GM04503 (cell line): ENCODE results near the gene PRR32.
"Not testable (repeated sequence)": the region's sequence is repeated elsewhere in the genome, so short reads cannot be mapped to it uniquely, and the experiment has no call there.

Source experiments
- DNase-seq: peaks from one replicate; pipeline ENCODE4 v3.0.0-alpha.2; 2012; ENCODE audit warnings: low read depth

Gene PRR32, protein sequence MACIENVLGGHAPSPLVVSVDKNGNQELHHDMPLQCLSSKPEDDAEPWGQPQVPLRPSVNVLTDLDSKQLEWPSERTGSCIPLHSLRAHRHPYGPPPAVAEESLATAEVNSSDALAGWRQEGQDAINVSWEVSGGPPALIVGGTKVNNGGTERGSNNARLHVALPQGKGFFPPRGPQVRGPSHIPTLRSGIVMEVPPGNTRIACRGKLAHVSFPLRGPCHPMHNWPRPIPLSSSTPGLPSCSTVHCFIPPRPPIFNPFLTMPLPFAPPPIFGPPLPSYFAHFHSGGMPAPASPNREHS

DNA sequence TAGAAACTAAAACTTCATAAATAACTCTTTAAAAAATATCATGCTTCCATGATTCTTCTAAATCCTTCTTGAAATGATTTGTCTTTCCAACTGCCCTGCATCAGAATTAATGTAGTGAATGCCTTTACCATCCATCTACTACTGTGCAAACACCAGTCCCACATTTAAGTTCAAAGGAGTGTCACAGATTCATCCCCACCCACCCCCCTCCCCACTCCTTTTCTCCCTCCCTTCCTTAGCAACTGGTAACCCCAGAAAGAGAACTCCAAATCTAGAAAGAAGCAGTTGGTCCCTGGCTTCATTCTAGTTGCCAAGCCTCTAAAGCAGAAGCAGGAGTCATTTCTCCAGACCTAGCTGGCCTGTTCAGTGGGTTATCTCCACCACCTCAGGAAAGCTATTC lies at the start of gene PRR32:
Gene PRR32, plus strand, starts transcription at position 301 of the 400 bp plus-strand sequence. CDS start 115 bp downstream, outside the sequence.
- DNase-seq, result no peak

DNA sequence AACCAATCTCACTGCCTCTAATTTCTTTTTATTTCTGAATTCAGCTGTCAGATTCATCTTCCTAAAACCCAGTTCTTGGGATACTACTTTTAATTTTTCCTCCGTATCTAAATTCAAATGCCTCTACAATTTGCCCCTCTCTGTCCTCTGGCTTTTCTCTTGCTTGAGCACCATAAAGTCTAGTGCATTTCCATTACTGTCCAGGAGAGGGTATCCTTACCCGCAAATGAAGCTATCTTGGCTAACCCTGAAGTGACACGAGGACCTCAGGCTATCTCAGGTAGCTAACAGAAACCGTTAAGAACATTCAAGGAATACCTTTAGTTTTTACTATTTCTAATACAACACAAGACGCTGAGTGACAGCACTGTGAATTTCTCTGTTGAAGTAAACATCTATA lies 49.4 kb upstream of the PRR32 start:
- DNase-seq, result no peak

DNA sequence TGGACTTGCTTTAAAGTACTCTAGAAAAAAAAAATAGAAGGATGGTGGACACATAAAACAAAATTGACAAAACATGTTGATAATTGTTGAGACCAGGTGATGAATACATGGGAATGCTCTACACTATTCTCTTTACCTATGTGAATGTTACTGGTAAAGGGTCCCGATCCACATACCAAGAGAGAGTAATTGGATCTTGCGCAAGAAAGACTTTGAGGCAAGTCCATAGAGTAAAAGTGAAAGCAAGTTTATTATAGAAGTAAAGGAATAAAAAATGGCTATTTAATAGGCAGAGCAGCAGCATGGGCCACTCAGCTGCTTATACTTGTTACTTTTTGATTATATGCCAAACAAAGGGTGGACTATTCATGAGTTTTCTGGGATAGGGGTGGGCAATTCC lies 34.0 kb upstream of the PRR32 start:
- DNase-seq, result no peak

DNA sequence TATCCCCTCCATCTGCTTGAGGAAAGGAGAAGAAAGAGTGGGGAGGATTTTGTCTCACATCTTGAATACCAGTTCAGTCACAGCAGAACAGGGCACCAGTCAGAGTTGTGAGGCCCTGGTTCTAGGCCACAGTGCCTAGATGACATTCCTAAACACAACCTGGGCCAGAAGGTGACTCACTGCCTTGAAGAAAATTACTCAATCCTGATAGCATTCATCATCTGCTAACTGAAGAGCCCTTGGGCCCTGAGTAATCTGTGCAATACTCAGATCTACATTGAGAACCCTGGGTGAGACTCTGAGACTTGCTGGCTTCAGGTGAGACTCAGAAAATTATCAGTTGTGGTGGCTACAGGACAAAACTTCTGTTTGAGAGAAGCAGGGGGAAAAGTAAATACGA lies 20.5 kb upstream of the PRR32 start:
- DNase-seq, result no peak

DNA sequence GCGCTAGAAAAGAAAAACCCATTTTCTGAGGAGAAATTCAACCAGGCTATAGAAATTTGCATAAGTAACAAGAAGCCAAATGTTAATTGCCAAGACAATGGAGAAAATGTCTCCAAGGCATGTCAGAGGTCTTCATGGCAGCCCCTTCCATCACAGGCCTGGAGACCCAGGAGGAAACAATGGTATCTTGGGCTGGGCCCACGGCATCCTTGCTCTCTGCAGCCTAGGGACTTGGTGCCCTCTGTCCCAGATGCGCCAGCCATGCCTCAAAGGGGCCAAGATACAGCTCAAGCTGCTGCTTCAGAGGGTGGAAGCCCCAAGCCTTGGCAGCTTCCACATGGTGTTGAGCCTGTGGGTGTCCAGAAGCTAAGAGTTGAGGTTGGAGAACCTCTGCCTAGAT lies 12.7 kb upstream of the PRR32 start:
- not testable (repeated sequence) for DNase-seq

DNA sequence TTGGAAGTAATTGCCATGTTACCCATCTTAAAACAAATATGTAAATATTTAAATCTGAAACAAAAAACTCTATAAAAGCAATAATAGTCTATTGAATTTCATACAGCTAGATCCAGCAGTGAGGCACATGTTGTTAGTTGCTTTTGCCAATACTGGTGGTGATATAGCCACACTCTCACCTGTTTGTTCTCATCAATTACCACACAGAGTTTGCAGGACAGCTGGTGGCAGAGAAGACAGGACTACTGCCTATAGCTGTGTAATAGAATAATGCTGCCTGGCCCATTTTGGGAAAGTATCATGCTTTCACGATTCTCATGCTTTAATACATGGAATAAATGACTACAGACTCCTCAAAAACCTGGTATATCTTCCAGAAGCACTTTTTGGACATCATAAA lies 3.7 kb upstream of the PRR32 start:
- DNase-seq, result no peak

DNA sequence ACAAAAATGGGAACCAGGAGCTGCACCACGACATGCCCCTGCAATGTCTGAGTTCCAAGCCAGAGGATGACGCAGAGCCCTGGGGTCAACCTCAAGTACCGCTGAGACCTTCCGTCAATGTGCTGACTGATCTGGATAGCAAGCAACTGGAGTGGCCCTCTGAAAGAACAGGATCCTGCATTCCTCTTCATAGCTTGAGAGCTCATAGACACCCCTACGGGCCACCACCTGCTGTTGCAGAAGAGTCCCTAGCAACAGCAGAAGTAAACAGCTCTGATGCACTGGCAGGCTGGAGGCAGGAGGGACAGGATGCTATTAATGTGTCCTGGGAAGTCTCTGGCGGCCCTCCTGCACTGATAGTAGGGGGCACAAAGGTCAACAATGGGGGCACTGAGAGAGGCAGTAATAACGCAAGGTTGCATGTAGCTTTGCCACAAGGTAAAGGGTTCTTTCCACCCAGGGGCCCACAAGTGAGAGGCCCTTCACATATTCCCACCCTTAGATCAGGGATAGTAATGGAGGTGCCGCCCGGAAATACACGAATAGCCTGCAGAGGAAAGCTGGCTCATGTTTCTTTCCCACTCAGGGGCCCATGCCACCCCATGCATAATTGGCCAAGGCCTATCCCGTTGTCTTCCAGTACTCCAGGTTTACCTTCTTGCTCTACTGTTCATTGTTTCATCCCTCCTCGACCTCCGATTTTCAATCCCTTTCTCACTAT lies 1.3 kb downstream of the PRR32 start:
- DNase-seq, result no peak

DNA sequence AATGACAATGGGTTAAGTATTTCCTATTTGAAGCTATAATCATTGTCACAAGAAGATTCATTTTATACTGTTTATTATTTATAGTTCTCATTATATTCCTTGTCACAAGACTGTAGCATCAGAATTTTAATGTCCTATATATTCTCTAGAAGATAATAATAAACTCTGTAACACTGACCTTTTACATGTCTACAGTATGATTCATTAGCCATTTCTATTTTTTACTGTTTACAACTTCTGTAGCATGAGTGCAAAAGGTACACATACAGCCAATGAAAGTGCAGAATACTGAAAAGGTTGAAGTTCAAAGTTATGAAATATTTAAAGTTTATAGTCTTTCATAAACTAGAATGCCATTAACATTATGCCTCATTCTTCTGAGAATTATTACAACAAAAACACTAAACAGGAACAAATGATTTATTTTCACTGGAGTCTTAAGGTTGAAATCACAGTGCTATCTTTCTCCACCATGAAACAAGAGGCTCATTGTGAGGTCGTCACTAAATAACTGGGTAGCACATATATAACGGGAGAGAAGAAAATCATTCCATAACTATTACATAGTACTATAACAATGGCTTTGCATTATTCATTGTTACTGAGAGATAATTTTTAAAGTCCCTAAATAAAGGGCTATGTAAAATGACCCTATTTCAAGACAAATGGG lies 4.9 kb downstream of the PRR32 start:
- no peak for DNase-seq

DNA sequence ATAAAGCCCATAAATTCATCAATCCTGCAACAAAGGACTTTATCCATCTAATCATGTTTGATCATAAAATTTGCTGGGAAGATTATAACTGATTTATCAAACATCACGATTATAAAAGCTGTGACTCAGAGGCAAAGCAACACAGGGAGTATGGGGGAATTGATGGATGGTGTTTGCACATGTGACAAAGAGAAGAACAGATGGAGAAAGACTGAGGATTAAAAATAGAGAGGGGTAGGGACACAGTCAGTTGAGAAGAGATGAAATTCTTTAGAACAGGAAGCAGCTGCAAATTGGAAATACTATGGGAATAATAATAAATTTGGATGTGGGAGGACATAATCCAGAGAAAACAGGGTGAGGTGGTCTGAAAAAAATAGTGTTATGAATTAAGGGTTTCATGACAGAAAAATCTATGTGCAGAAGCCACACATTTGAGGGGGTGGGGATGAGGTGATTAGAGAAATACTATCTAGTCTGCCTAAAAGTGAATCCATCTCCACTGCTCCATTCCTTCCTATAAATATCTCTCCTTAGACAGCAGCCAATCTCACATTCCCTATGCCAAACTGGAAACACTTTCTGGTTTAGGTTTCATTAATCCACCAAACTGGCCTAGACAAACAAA lies 6.2 kb downstream of the PRR32 start:
- DNase-seq, result no peak

DNA sequence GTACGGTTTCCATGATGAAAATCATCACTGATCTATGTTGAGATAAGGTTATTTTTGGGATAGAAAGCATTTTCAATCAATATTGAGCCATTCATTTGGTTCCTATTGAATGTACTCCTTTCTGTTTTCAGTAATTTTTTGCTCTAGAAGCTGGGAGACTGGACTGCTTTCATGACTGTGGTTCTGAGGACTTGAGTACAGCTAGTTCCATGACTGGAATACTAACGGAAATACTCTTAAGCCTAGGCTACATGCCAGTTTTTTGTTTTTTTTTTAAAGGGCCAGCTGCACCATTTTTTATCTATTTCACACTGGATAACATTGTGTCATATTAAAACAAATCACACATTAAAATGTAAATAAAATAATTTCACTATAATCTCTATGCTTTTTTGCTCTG lies 16.7 kb downstream of the PRR32 start:
- no peak for DNase-seq

DNA sequence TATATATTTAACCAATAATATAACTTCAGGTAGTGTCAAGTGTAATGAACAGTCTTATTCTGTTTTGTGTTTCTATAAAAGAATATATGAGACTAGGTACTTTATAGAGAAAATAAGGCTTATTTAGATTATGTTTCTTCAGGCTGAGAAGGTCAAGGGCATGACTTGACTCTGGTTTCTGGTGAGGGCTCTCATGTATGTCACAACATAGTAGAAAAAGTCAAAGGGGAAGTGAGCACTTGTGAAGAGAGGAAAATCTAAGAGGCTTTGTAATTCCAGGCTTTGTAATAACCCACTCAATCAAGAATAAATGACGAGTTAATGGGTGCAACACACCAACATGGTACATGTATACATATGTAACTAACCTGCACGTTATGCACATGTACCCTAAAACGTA lies 27.6 kb downstream of the PRR32 start:
- DNase-seq, result no peak

DNA sequence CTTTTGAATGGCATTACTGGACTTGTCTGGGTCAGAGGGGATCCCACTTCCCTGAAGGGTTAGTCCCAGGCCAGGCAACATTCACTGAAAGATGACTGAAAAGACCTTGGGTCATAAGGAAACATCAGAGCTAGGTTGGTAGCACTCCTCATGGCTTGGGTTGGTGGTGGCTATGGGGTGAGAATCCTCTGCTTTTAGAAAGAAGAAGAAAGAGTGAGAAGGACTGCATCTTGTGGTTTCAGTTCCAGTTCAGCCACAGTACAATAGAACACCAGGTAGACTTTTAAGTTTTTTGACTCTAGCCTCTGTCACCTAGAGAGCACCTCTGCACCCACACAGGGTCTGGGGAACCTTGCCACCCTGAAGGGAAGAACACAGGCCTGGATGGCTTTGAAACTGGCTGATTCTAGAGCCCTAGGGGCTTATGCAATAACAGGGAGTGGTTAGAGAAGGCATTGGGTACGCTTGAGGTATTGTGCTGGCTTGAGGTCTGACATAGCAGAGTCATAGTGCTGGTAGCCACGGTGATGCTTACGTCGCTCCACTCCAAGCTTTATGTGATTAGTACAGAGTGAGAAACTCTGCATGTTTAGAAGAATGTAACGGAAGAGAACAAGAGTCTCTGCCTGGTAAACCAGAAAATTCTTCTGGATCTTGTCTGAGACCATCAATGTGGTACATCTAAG lies 36.5 kb downstream of the PRR32 start:
- no peak for DNase-seq
